Activated CD8-positive, alpha-beta T cell treated with anti-CD3 and anti-CD28 coated beads for 36 hours (primary cell): ENCODE results near the gene ABLIM1. TPM values are rescaled to one million over a fixed set of nuclear protein-coding genes. Genes with fewer than 3 reads are reported as not detected.

Source experiments
- ATAC-seq: fragments of 200-7000 bp; cut with Tn5 transposase; one replicate; pipeline ENCODE4 v1.10.0; 2021; ENCODE audit warnings: mild to moderate bottlenecking, moderate library complexity
- CTCF ChIA-PET: fragments of 350-600 bp; sonication (Branson Sonifier 250); formaldehyde crosslinking; loops from one replicate; lab custom pipeline; 2021; ENCODE audit warnings: antibody characterized with exemption; lab: Charles Lee
- POLR2A ChIA-PET: fragments of 350-600 bp; sonication (Branson Sonifier 250); formaldehyde crosslinking; loops from one replicate; lab custom pipeline; 2021; ENCODE audit warnings: antibody characterized with exemption; lab: Charles Lee
- DNase-seq: peaks from one replicate; pipeline ENCODE4 v3.0.0-alpha.2; 2020
- H3K27ac Mint-ChIP-seq: one replicate; pipeline ENCODE4 v1.8.0; 2021; ENCODE audit warnings: mild to moderate bottlenecking, mixed read lengths
- H3K27me3 Mint-ChIP-seq: one replicate; pipeline ENCODE4 v1.8.0; 2021; ENCODE audit warnings: mixed read lengths
- H3K36me3 Mint-ChIP-seq: one replicate; pipeline ENCODE4 v1.8.0; 2021; ENCODE audit warnings: low read depth, mixed read lengths
- H3K4me1 Mint-ChIP-seq: one replicate; pipeline ENCODE4 v1.8.0; 2021; ENCODE audit warnings: low read depth, mixed read lengths
- H3K4me3 Mint-ChIP-seq: one replicate; pipeline ENCODE4 v1.8.0; 2021; ENCODE audit warnings: mild to moderate bottlenecking, moderate library complexity, mixed read lengths
- H3K9me3 Mint-ChIP-seq: one replicate; pipeline ENCODE4 v1.8.0; 2021; ENCODE audit warnings: mixed read lengths
- CTCF ChIP-seq: fragments of 200-600 bp; IDR thresholded peaks from one replicate; pipeline ENCODE4 v1.8.0; 2022; ENCODE audit warnings: antibody characterized with exemption, mild to moderate bottlenecking
- intact Hi-C: fragments of 100-400 bp; cut with micrococcal nuclease; formaldehyde crosslinking; loops from one replicate; pipeline ENCODE4 v1.10.0; 2022
- total RNA-seq, 2 experiments: library from RNA; stranded (reverse); gene quantifications; one replicate each; pipeline ENCODE4 v1.2.3, GENCODE V29; 2021

The ABLIM1 gene
- total RNA-seq, 2 experiments from 2014 or later: 148 to 155 TPM

DNA sequence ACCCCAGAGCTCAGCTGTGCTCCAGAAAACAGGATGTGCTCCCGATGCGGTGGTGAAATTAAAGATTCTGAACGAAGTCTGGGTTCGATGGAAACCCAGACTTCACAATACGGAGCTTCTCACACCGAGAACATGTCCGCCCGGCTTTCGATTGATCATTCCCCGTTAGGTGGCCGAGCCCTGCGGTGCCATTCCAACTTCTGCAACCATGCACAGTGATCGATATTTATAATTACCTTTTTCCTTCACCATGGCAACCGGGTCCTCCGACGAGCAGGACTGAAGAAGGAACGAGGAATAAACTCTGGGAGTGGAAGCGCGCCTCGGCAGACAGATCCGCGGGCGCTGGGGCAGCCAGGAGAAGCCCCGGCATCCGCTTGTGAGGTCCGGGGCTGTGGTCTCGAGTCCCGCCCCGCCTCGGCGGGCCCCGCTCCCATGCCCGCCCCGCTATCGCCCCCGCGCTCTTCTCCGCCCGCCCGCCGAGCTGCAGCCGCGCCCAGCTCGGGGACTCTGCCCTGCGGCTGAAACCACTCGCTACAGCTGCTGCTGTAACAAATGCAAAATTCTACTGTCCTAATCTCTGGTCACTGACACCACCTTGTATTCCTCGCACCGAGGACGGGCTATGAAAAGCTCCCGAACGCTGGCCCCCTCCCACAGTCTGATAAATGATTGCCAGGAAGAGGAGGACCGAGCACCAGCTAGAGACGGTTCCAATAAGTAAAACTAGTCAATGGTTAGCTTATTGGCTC lies 26.2 kb downstream of the ABLIM1 start:
- Mint-ChIP-seq H3K9me3 (no peaks in the 10 kb centered on the region), H3K27ac (no peak overlapping the region), H3K36me3 (no peaks in the 10 kb centered on the region), H3K4me3 (peak overlapping the region; percentile 74), H3K27me3 (peaks cover 37% of the 10 kb centered on the region), H3K4me1 (peaks cover 19% of the 10 kb centered on the region)
- intact Hi-C loops: loop anchor here (1.0 kb wide), 1 partner anchor 23 kb away; no protein-coding TSS in a partner anchor
- peak; percentile 47 for DNase-seq
- ChIA-PET CTCF (interaction anchor here (1.0 kb wide), 1 partner anchor 16 kb away, joined by 3 read pairs; no protein-coding TSS in a partner anchor), POLR2A (no interaction called here)
- no peak for TF ChIP-seq CTCF
- ATAC-seq: peak; percentile 85

DNA sequence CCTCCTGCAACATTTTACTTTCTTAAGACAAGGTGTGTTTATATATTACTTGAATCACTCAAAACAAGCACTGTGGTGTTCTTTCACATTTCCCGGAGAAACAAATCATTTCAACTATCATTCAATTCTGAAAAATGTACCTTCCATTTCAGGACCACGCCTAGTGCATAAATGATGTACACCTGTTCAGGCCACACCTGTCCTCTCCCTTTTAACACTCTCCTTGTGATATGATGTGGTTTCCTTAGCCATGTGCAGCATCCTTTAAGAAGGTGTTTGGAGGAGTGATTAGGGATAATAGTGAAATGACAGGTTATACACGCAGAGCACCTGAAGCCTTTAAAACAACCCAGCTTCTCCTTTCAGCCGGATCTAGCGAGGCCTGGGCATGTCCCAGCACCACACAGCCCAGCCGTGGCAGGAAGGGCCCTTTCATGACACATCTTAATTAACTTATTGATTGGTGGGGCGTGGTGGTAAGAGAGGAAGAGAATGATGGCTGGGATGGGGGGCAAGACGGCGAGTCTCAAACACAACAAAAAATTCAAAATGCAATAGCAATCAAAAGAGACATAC lies 26.9 kb downstream of the ABLIM1 start:
- CTCF ChIA-PET: interaction anchor here (1.0 kb wide), 1 partner anchor 17 kb away, joined by 3 read pairs; no protein-coding TSS in a partner anchor
- Mint-ChIP-seq H3K27me3 (peaks cover 37% of the 10 kb centered on the region), H3K4me3 (peak overlapping the region; percentile 74), H3K36me3 (no peaks in the 10 kb centered on the region), H3K4me1 (peaks cover 19% of the 10 kb centered on the region), H3K27ac (no peak overlapping the region), H3K9me3 (no peaks in the 10 kb centered on the region)
- DNase-seq (no peak), ATAC-seq (no peak)
- POLR2A ChIA-PET: no interaction called here
- intact Hi-C loops: loop anchor here (1.0 kb wide), 1 partner anchor 22 kb away; no protein-coding TSS in a partner anchor
- TF ChIP-seq CTCF: no peak

DNA sequence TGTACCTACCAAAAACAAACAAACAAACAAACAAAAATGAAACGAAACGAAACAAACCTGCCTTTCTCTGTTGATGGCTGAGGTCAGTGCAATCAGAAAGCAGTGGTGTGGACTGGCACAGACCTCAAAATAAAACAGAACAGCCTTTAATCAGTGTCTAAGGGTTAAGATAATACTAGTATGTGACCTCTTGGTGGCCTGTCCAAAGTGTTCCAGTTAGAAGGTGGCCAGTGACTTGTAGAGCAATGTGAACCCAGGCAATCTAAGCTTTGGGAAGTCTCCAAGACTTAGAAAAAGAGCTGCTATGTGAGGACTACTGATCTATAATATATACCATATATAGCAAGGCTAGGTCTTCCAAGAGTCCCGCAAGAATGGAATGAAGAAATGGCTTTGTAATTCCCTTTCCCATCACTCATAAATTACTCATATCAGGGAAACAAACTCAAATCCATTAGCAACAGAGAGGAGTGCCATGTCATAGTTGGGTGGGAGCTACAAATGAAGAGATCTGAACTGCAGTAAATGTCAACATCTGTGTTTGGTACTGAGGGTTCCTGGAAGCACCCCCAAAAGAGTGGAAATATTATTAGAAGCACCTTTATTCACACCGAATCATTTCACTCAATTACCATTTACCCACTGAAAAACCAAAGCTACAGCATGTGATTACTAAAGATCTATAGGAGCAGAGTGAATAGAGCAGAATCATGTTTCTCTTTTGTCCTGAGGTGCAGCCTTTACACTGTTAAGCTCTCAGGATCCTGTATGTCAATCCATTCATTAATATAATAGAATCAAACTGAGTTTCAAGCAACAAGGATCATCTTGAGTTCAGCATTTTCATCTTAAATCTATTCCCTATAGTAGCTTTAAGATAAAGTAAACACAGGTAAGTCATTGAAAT lies 28.0 kb downstream of the ABLIM1 start:
- Mint-ChIP-seq H3K27me3 (peaks cover 35% of the 10 kb centered on the region), H3K4me3 (no peak overlapping the region), H3K4me1 (peaks cover 19% of the 10 kb centered on the region), H3K9me3 (no peaks in the 10 kb centered on the region), H3K27ac (no peak overlapping the region), H3K36me3 (no peaks in the 10 kb centered on the region)
- ChIA-PET CTCF (interaction anchor here (1.1 kb wide), 1 partner anchor 11 kb away, joined by 3 read pairs; no protein-coding TSS in a partner anchor), POLR2A (interaction anchor here (0.6 kb wide), 1 partner anchor 63 kb away, joined by 3 read pairs; no protein-coding TSS in a partner anchor)
- intact Hi-C loops: no loop called here
- no peak for DNase-seq
- TF ChIP-seq CTCF: no peak
- ATAC-seq: no peak

DNA sequence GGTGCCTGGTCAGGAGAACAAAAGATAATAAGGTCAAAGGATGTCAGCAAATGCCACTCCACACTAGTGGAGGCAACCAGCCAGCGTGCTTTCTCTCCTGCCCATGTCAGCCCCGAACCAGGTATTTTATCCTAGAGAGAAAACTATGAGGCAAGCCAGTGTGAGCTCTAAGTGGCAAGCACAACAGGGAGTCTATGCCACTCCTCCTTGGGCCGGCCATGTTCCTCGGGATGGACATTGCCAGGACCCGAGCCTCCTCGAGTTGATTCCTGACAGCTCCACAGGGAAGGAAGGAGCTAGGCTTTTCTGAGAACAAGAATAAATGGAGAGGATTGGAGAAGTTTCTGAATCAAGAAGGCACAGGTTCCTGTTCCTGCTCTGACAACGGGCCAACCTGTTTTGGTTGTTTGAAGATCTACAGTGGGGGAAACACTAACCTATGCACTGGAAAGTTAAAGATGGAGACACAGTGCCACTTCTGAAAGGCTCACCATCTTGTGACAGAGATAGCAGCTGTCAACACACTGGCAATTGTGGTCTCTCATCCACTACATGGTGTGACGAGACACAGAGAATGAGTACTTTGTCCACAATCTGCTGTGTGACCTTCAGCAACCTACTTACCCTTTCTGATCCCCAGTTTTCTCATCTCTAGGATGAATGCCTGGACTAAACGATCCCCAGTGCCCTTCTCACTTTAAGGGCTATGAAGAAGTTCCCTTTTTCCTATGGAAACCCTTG lies 28.8 kb downstream of the ABLIM1 start:
- CTCF ChIA-PET: no interaction called here
- Mint-ChIP-seq H3K27me3 (peaks cover 34% of the 10 kb centered on the region), H3K27ac (no peak overlapping the region), H3K36me3 (no peaks in the 10 kb centered on the region), H3K4me1 (peaks cover 19% of the 10 kb centered on the region), H3K9me3 (peaks cover 3% of the 10 kb centered on the region), H3K4me3 (no peak overlapping the region)
- DNase-seq: no peak
- ATAC-seq: no peak
- TF ChIP-seq CTCF: no peak
- intact Hi-C loops: no loop called here
- POLR2A ChIA-PET: no interaction called here
